Neural cell (in vitro differentiated cells): Measurements from ENCODE around the gene STXBP5. TPM values are rescaled to one million over a fixed set of nuclear protein-coding genes. Genes with fewer than 3 reads are reported as not detected.

Source experiments
- H2AFZ ChIP-seq: fragments of 200-600, 300-800 bp; sonication (generic), shearing (Covaris generic); 2 replicates; pipeline ENCODE4 v1.6.0; 2014; ENCODE audit warnings: low read depth, mild to moderate bottlenecking, antibody characterized with exemption, low read length, moderate library complexity
- H3F3A ChIP-seq: fragments of 200-600 bp; shearing (Covaris generic); 2 replicates; pipeline ENCODE4 v1.6.1; 2016; ENCODE audit warnings: mild to moderate bottlenecking, moderate library complexity, mixed read lengths, antibody characterized with exemption, low read length; ENCODE audit not compliant: insufficient read depth, poor library complexity, severe bottlenecking
- H3K27ac ChIP-seq: fragments of 200-600, 300-800 bp; sonication (generic), shearing (Covaris generic); 2 replicates; pipeline ENCODE4 v1.5.1; 2014; ENCODE audit warnings: mild to moderate bottlenecking, low read length, moderate library complexity
- H3K27me3 ChIP-seq: fragments of 300-800, 200-600 bp; sonication (generic), shearing (Covaris generic); 2 replicates; pipeline ENCODE4 v1.6.0; 2014; ENCODE audit warnings: mild to moderate bottlenecking, low read depth, low read length, moderate library complexity; ENCODE audit not compliant: insufficient read depth
- H3K36me3 ChIP-seq: fragments of 300-800, 200-600 bp; sonication (generic), shearing (Covaris generic); 2 replicates; pipeline ENCODE4 v1.5.1; 2014; ENCODE audit warnings: mild to moderate bottlenecking, antibody characterized with exemption, low read length, moderate library complexity; ENCODE audit not compliant: insufficient read depth
- H3K4me2 ChIP-seq: fragments of 300-800, 200-600 bp; sonication (generic), shearing (Covaris generic); 2 replicates; pipeline ENCODE4 v1.6.0; 2014; ENCODE audit warnings: mild to moderate bottlenecking, low read length
- H3K4me3 ChIP-seq: fragments of 300-800, 200-600 bp; sonication (generic), shearing (Covaris generic); 2 replicates; pipeline ENCODE4 v1.5.1; 2014; ENCODE audit warnings: mild to moderate bottlenecking, low read length, moderate library complexity
- H3K79me2 ChIP-seq: fragments of 200-600 bp; shearing (Covaris generic); replicated peaks from 2 replicates; pipeline ENCODE4 v1.6.0; 2014; ENCODE audit warnings: mild to moderate bottlenecking, low read length, moderate library complexity; ENCODE audit not compliant: insufficient read depth
- H3K9ac ChIP-seq: fragments of 300-800, 200-600 bp; sonication (generic), shearing (Covaris generic); 2 replicates; pipeline ENCODE4 v1.6.1; 2016; ENCODE audit warnings: mild to moderate bottlenecking, low read length, mixed read lengths
- H3K9me2 ChIP-seq: fragments of 200-600 bp; shearing (Covaris generic); 2 replicates; pipeline ENCODE4 v1.6.1; 2016; ENCODE audit warnings: mild to moderate bottlenecking, low read length, mixed read lengths; ENCODE audit not compliant: insufficient read depth
- H3K9me3 ChIP-seq: fragments of 200-600, 300-800 bp; sonication (generic), shearing (Covaris generic); 2 replicates; pipeline ENCODE4 v1.6.1; 2016; ENCODE audit warnings: mild to moderate bottlenecking, mixed run types, low read length, moderate library complexity, mixed read lengths
- H4K20me1 ChIP-seq: fragments of 200-600 bp; shearing (Covaris generic); 2 replicates; pipeline ENCODE4 v1.6.1; 2016; ENCODE audit warnings: mild to moderate bottlenecking, mixed run types; ENCODE audit not compliant: insufficient read depth
- EP300 ChIP-seq: fragments of 450-650 bp; conservative IDR thresholded peaks from 2 replicates; pipeline ENCODE4 v1.6.1; 2014; ENCODE audit warnings: antibody characterized with exemption, mild to moderate bottlenecking, moderate library complexity; ENCODE audit not compliant: poor library complexity, severe bottlenecking
- EZH2 ChIP-seq: fragments of 200-600, 300-800 bp; shearing (Covaris generic), sonication (generic); IDR thresholded peaks from 2 replicates; pipeline ENCODE4 v1.6.1; 2014; ENCODE audit warnings: antibody characterized with exemption, low read length, borderline replicate concordance, mild to moderate bottlenecking; ENCODE audit not compliant: insufficient read depth, poor library complexity, severe bottlenecking
- MXI1 ChIP-seq: fragments of 450-650 bp; conservative IDR thresholded peaks from 2 replicates; pipeline ENCODE4 v1.6.1; 2014; ENCODE audit warnings: antibody characterized with exemption, mild to moderate bottlenecking; ENCODE audit not compliant: poor library complexity, severe bottlenecking
- POLR2AphosphoS5 ChIP-seq: IDR thresholded peaks from 2 replicates; pipeline ENCODE4 v1.6.1; 2012
- RAD21 ChIP-seq: fragments of 450-650 bp; conservative IDR thresholded peaks from 2 replicates; pipeline ENCODE4 v1.6.1; 2014; ENCODE audit warnings: antibody characterized with exemption, mild to moderate bottlenecking, moderate library complexity
- SMC3 ChIP-seq: fragments of 450-650 bp; conservative IDR thresholded peaks from 2 replicates; pipeline ENCODE4 v1.6.1; 2014; ENCODE audit warnings: antibody characterized with exemption, mild to moderate bottlenecking, moderate library complexity; ENCODE audit not compliant: poor library complexity
- TAF1 ChIP-seq: IDR thresholded peaks from 2 replicates; pipeline ENCODE4 v1.6.1; 2012; ENCODE audit warnings: low read depth
- polyA plus RNA-seq: library from polyadenylated mRNA; depleted of rRNA; stranded (reverse); fragments of >200 nt; gene quantifications from 2 replicates; pipeline ENCODE4 v1.2.3, GENCODE V29; 2014
- TF ChIP-seq, protein P1 (sequence below): IDR thresholded peaks from 2 replicates; pipeline ENCODE4 v1.6.1; 2012; ENCODE audit warnings: borderline replicate concordance
- TF ChIP-seq, protein P2 (sequence below): fragments of 450-650 bp; IDR thresholded peaks from 2 replicates; pipeline ENCODE4 v1.5.1; 2014; ENCODE audit warnings: antibody characterized with exemption, mild to moderate bottlenecking, moderate library complexity; ENCODE audit not compliant: poor library complexity, severe bottlenecking

Gene STXBP5
- polyA plus RNA-seq, 1 donor from 2014 or later, result 56.4 TPM

DNA sequence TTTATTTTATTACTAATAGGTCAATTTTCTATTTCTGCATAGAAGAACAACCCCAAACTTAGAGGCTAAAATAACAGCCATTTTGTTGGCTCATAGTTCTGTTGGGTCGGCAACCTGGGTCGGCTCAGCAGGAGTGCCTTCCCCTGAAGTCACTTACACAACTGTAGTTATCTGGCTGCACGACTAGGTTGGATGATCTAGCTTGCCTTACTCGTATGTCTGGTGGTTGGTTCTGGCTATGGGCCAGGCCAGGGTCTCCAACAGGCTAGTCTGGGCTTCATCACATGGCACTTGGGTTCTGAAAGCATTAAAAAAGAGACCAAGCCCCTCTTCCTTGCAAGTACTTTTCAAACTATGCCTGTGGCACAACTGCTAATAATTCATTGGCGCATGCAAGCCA is 53.5 kb downstream of the STXBP5 start:
- H3K9me2 ChIP-seq, result no peaks in the 10 kb centered on the region
- no peaks in the 10 kb centered on the region for H3K27me3 ChIP-seq
- H2AFZ ChIP-seq, result no peak overlapping the region
- H3K9me3 ChIP-seq, result no peaks in the 10 kb centered on the region
- no peak overlapping the region for H3K4me3 ChIP-seq
- no peak overlapping the region for H3K4me2 ChIP-seq
- no peaks in the 10 kb centered on the region for H3K79me2 ChIP-seq
- no peak overlapping the region for H3K27ac ChIP-seq
- H3F3A ChIP-seq, result no peaks in the 10 kb centered on the region
- no peaks in the 10 kb centered on the region for H4K20me1 ChIP-seq
- H3K9ac ChIP-seq, result no peak overlapping the region
- H3K36me3 ChIP-seq, result peaks cover 3% of the 10 kb centered on the region
- TF ChIP-seq, protein P1, sequence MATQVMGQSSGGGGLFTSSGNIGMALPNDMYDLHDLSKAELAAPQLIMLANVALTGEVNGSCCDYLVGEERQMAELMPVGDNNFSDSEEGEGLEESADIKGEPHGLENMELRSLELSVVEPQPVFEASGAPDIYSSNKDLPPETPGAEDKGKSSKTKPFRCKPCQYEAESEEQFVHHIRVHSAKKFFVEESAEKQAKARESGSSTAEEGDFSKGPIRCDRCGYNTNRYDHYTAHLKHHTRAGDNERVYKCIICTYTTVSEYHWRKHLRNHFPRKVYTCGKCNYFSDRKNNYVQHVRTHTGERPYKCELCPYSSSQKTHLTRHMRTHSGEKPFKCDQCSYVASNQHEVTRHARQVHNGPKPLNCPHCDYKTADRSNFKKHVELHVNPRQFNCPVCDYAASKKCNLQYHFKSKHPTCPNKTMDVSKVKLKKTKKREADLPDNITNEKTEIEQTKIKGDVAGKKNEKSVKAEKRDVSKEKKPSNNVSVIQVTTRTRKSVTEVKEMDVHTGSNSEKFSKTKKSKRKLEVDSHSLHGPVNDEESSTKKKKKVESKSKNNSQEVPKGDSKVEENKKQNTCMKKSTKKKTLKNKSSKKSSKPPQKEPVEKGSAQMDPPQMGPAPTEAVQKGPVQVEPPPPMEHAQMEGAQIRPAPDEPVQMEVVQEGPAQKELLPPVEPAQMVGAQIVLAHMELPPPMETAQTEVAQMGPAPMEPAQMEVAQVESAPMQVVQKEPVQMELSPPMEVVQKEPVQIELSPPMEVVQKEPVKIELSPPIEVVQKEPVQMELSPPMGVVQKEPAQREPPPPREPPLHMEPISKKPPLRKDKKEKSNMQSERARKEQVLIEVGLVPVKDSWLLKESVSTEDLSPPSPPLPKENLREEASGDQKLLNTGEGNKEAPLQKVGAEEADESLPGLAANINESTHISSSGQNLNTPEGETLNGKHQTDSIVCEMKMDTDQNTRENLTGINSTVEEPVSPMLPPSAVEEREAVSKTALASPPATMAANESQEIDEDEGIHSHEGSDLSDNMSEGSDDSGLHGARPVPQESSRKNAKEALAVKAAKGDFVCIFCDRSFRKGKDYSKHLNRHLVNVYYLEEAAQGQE, result no peak
- TF ChIP-seq TAF1 (no peak), POLR2AphosphoS5 (no peak), MXI1 (no peak), EZH2 (no peak), SMC3 (no peak), EP300 (no peak), RAD21 (no peak)
- TF ChIP-seq, protein P2, sequence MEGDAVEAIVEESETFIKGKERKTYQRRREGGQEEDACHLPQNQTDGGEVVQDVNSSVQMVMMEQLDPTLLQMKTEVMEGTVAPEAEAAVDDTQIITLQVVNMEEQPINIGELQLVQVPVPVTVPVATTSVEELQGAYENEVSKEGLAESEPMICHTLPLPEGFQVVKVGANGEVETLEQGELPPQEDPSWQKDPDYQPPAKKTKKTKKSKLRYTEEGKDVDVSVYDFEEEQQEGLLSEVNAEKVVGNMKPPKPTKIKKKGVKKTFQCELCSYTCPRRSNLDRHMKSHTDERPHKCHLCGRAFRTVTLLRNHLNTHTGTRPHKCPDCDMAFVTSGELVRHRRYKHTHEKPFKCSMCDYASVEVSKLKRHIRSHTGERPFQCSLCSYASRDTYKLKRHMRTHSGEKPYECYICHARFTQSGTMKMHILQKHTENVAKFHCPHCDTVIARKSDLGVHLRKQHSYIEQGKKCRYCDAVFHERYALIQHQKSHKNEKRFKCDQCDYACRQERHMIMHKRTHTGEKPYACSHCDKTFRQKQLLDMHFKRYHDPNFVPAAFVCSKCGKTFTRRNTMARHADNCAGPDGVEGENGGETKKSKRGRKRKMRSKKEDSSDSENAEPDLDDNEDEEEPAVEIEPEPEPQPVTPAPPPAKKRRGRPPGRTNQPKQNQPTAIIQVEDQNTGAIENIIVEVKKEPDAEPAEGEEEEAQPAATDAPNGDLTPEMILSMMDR, result no peak

DNA sequence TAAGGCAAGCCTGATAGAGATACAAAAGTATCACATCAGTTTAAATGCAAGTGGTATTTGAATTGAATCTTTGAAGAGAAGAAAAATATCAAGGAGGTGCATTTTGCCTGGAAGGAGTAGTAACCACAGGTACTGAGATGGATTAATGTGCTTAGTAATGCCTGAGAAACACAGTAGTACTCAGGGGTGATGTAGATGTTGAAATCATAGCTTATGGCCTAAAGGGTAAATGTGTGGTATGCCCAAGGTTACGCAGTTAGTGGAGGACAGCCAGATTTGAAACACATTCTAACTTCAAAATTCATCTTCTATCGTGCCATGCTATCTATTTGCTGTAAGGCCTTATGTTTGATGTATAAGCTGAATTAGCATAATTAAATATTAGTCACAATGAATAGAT is 55.9 kb downstream of the STXBP5 start:
- H3K4me2 ChIP-seq, result no peak overlapping the region
- no peak overlapping the region for H3K27ac ChIP-seq
- H3K9me3 ChIP-seq, result no peaks in the 10 kb centered on the region
- H4K20me1 ChIP-seq, result no peaks in the 10 kb centered on the region
- no peak for TF ChIP-seq EP300
- no peak for TF ChIP-seq MXI1
- TF ChIP-seq, protein P2, result no peak
- TF ChIP-seq EZH2, result no peak
- TF ChIP-seq, protein P1, result no peak
- TF ChIP-seq SMC3, result no peak
- no peak for TF ChIP-seq POLR2AphosphoS5
- TF ChIP-seq TAF1, result no peak
- TF ChIP-seq RAD21, result no peak
- H3K27me3 ChIP-seq, result no peaks in the 10 kb centered on the region
- H3K79me2 ChIP-seq, result no peaks in the 10 kb centered on the region
- H3K9me2 ChIP-seq, result no peaks in the 10 kb centered on the region
- H3K9ac ChIP-seq, result no peak overlapping the region
- H3K36me3 ChIP-seq, result peaks cover 3% of the 10 kb centered on the region
- H3K4me3 ChIP-seq, result no peak overlapping the region
- no peak overlapping the region for H2AFZ ChIP-seq
- no peaks in the 10 kb centered on the region for H3F3A ChIP-seq
